PC-9 (cell line): ENCODE results near the gene GALNT14. TPM values are rescaled to one million over a fixed set of nuclear protein-coding genes. Genes with fewer than 3 reads are reported as not detected.

Experiments
- BruUV-seq: library from RNA; stranded (reverse); fragments of 400-500 nt; replicated peaks from 2 replicates; lab custom pipeline; 2021; lab: Mats Ljungman, UMichigan
- CTCF ChIA-PET: fragments of 300-600 bp; sonication (Branson Sonifier 250); formaldehyde crosslinking; loops from one replicate; lab custom pipeline; 2022; ENCODE audit warnings: antibody characterized with exemption; lab: Charles Lee
- POLR2A ChIA-PET: fragments of 300-600 bp; sonication (Branson Sonifier 250); formaldehyde crosslinking; loops from one replicate; lab custom pipeline; 2022; ENCODE audit warnings: antibody characterized with exemption; ENCODE audit not compliant: unreplicated experiment; lab: Charles Lee
- DNase-seq, 2 experiments: peaks; one replicate each; pipeline versions ENCODE4 v3.0.0 to v3.0.0-alpha.2; 2015 to 2022; ENCODE audit warnings: mixed read lengths in 1 of 2
- H2AFZ ChIP-seq: fragments of 200-600 bp; sonication (generic); 2 replicates; pipeline ENCODE4 v1.8.1; 2017; ENCODE audit warnings: antibody characterized with exemption
- H3F3A ChIP-seq: fragments of 200-600 bp; sonication (generic); 2 replicates; pipeline ENCODE4 v1.8.1; 2017; ENCODE audit warnings: antibody characterized with exemption, mild to moderate bottlenecking, low read depth; ENCODE audit not compliant: insufficient read depth
- H3K27ac ChIP-seq: fragments of 200-600 bp; sonication (generic); 2 replicates; pipeline ENCODE4 v1.6.1; 2016; ENCODE audit warnings: mixed run types
- H3K27me3 ChIP-seq: fragments of 200-600 bp; sonication (generic); 2 replicates; pipeline ENCODE4 v1.6.1; 2016; ENCODE audit warnings: low read depth, mixed run types; ENCODE audit not compliant: insufficient read depth
- H3K36me3 ChIP-seq: fragments of 200-600 bp; sonication (generic); 2 replicates; pipeline ENCODE4 v1.6.1; 2016; ENCODE audit warnings: low read depth, mixed run types
- H3K4me1 ChIP-seq: fragments of 200-600 bp; sonication (generic); replicated peaks from 2 replicates; pipeline ENCODE4 v1.6.1; 2016; ENCODE audit warnings: mixed run types; ENCODE audit not compliant: insufficient read depth
- H3K4me2 ChIP-seq: fragments of 200-600 bp; sonication (generic); 2 replicates; pipeline ENCODE4 v1.6.1; 2017; ENCODE audit warnings: mixed run types
- H3K4me3 ChIP-seq: fragments of 200-600 bp; sonication (generic); 2 replicates; pipeline ENCODE4 v1.6.1; 2016; ENCODE audit warnings: mixed run types
- H3K79me2 ChIP-seq: fragments of 200-600 bp; sonication (generic); 2 replicates; pipeline ENCODE4 v1.6.1; 2017; ENCODE audit warnings: low read depth, mixed run types
- H3K9me2 ChIP-seq: fragments of 200-600 bp; sonication (generic); 2 replicates; pipeline ENCODE4 v1.8.1; 2017; ENCODE audit warnings: mild to moderate bottlenecking; ENCODE audit not compliant: insufficient read depth
- H3K9me3 ChIP-seq: fragments of 200-600 bp; sonication (generic); 2 replicates; pipeline ENCODE4 v1.8.1; 2016; ENCODE audit warnings: low read depth; ENCODE audit not compliant: insufficient read depth
- H4K20me1 ChIP-seq: fragments of 200-600 bp; sonication (generic); 2 replicates; pipeline ENCODE4 v1.8.1; 2017; ENCODE audit not compliant: insufficient read depth
- CTCF ChIP-seq: fragments of 200-600 bp; sonication (generic); conservative IDR thresholded peaks from 2 replicates; pipeline ENCODE4 v1.6.1; 2017; ENCODE audit warnings: mixed run types, antibody characterized with exemption, mild to moderate bottlenecking, moderate library complexity
- EZH2 ChIP-seq: fragments of 200-600 bp; sonication (generic); IDR thresholded peaks from 2 replicates; pipeline ENCODE4 v1.8.0; 2017; ENCODE audit warnings: antibody characterized with exemption, low read depth
- intact Hi-C: fragments of 100-400 bp; cut with micrococcal nuclease; formaldehyde crosslinking; loops from one replicate; pipeline ENCODE4 v1.10.0; 2022; ENCODE audit not compliant: unreplicated experiment
- total RNA-seq: library from RNA; stranded (reverse); gene quantifications from 2 replicates; pipeline ENCODE4 v1.2.3, GENCODE V29; 2021

The GALNT14 gene
- total RNA-seq, 1 experiment from 2014 or later = 3.1 TPM

- Histone ChIP-seq H3K36me3 (no peaks in the 10 kb centered on the region), H2AFZ (no peak overlapping the region), H4K20me1 (no peaks in the 10 kb centered on the region), H3F3A (no peaks in the 10 kb centered on the region), H3K79me2 (no peaks in the 10 kb centered on the region), H3K9me3 (no peaks in the 10 kb centered on the region), H3K9me2 (no peaks in the 10 kb centered on the region), H3K4me3 (no peak overlapping the region), H3K4me1 (no peaks in the 10 kb centered on the region), H3K27me3 (no peaks in the 10 kb centered on the region), H3K27ac (no peak overlapping the region), H3K4me2 (no peak overlapping the region)
- no peak for TF ChIP-seq EZH2
- TF ChIP-seq CTCF = no peak
- POLR2A ChIA-PET = no interaction called here
- BruUV-seq = no TSS peak
- intact Hi-C loops = no loop called here
- CTCF ChIA-PET = no interaction called here
- DNase-seq = no peak
Observed at GRCh38 chr2:30956995-30957394, 181.2 kb downstream of the GALNT14 start.

- Histone ChIP-seq H3K4me3 (no peak overlapping the region), H3K27ac (no peak overlapping the region), H3K4me1 (no peaks in the 10 kb centered on the region), H2AFZ (no peak overlapping the region), H3K9me2 (no peaks in the 10 kb centered on the region), H3K4me2 (no peak overlapping the region), H3F3A (no peaks in the 10 kb centered on the region), H4K20me1 (no peaks in the 10 kb centered on the region), H3K79me2 (no peaks in the 10 kb centered on the region), H3K9me3 (no peaks in the 10 kb centered on the region), H3K27me3 (no peaks in the 10 kb centered on the region), H3K36me3 (no peaks in the 10 kb centered on the region)
- intact Hi-C loops = no loop called here
- ChIA-PET CTCF (no interaction called here), POLR2A (no interaction called here)
- DNase-seq = no peak
- TF ChIP-seq CTCF = no peak
- TF ChIP-seq EZH2 = no peak
- no TSS peak for BruUV-seq
Observed at GRCh38 chr2:30955516-30956132, 182.6 kb downstream of the GALNT14 start.

GRCh38 chr2:30950339-30950738 is 187.9 kb downstream of the GALNT14 start:
- intact Hi-C loops = no loop called here
- DNase-seq = no peak
- Histone ChIP-seq H3K4me3 (no peak overlapping the region), H3K27ac (no peak overlapping the region), H3K9me3 (peaks cover 6% of the 10 kb centered on the region; the same call in 1 of the 2 replicates), H3K4me1 (no peaks in the 10 kb centered on the region), H3K79me2 (no peaks in the 10 kb centered on the region), H3K27me3 (no peaks in the 10 kb centered on the region), H3K9me2 (no peaks in the 10 kb centered on the region), H4K20me1 (no peaks in the 10 kb centered on the region), H3K36me3 (peaks cover 7% of the 10 kb centered on the region; the same call in 1 of the 2 replicates), H2AFZ (no peak overlapping the region), H3F3A (no peaks in the 10 kb centered on the region), H3K4me2 (no peak overlapping the region)
- BruUV-seq = no TSS peak
- TF ChIP-seq EZH2 (no peak), CTCF (no peak)
- ChIA-PET POLR2A (no interaction called here), CTCF (no interaction called here)
